K562 (cell line): ENCODE results near the gene NR5A1. TPM values are rescaled to one million over a fixed set of nuclear protein-coding genes. Genes with fewer than 3 reads are reported as not detected.

Experiments
- ATAC-seq: fragments of 200-7000 bp; cut with Tn5 transposase; 3 replicates; pipeline ENCODE4 v1.9.1; 2020; ENCODE audit warnings: moderate library complexity
- BruUV-seq: library from RNA; stranded (reverse); fragments of 400-500 nt; replicated peaks from 2 replicates; lab custom pipeline; 2021; lab: Mats Ljungman, UMichigan
- CTCF ChIA-PET: fragments of 300-600 bp; formaldehyde crosslinking; extraction: SDS; loops from one replicate; lab custom pipeline; 2021; ENCODE audit warnings: low intra/inter-chr PET ratio; lab: Yijun Ruan, JAX
- POLR2A ChIA-PET: fragments of 300-600, 350-650 bp; sonication (Branson Sonifier 250); formaldehyde crosslinking; extraction: SDS; loops from one replicate; lab custom pipeline; 2021; ENCODE audit warnings: antibody characterized with exemption, inconsistent platforms; lab: Yijun Ruan, JAX
- DNase-seq, 4 experiments: peaks; one replicate each; pipeline versions ENCODE4 v3.0.0 to v3.0.0-alpha.2; 2011 to 2018; ENCODE audit warnings: low spot score in 3 of 4, mixed read lengths in 3 of 4; ENCODE audit errors: extremely low read depth in 1 of 4
- FAIRE-seq: peaks from 2 replicates; lab custom pipeline; 2011; peaks lifted over from hg19 to GRCh38; lab: Jason Lieb, UNC
- H2AFZ ChIP-seq: 2 replicates; pipeline ENCODE4 v1.6.0; 2011; ENCODE audit warnings: low read depth, low read length, control low read depth, inconsistent platforms
- H3K27ac ChIP-seq: fragments of 200-600 bp; 3 replicates; pipeline ENCODE4 v1.8.0; 2011; ENCODE audit warnings: low read depth, mild to moderate bottlenecking, control low read depth, inconsistent platforms, low read length, moderate library complexity, mixed read lengths; ENCODE audit errors: extremely low read depth
- H3K27me3 ChIP-seq, 2 experiments: fragments of 300-600 bp in 1 of 2; 2 replicates in 1 of 2; 3 replicates in 1 of 2; pipeline versions ENCODE4 v1.6.0 to v1.8.0; 2011; ENCODE audit warnings: inconsistent platforms in 2 of 2, low read length in 2 of 2, mild to moderate bottlenecking in 1 of 2, mixed read lengths in 1 of 2, moderate library complexity in 1 of 2; ENCODE audit not compliant: control insufficient read depth in 2 of 2, insufficient read depth in 2 of 2
- H3K36me3 ChIP-seq: fragments of 300-600 bp; 3 replicates; pipeline ENCODE4 v1.8.0; 2011; ENCODE audit warnings: mild to moderate bottlenecking, low read length, inconsistent platforms; ENCODE audit not compliant: control insufficient read depth, insufficient read depth
- H3K4me1 ChIP-seq, 2 experiments: fragments of 200-600 bp in 1 of 2; replicated peaks in 1 of 2; 2 replicates in 1 of 2; 3 replicates in 1 of 2; pipeline versions ENCODE4 v1.5.1 to v1.8.0; 2011; ENCODE audit warnings: inconsistent platforms in 2 of 2, low read length in 2 of 2, mild to moderate bottlenecking in 1 of 2, mixed read lengths in 1 of 2, moderate library complexity in 1 of 2; ENCODE audit not compliant: control insufficient read depth in 2 of 2, insufficient read depth in 2 of 2
- H3K4me2 ChIP-seq: 2 replicates; pipeline ENCODE4 v1.6.1; 2011; ENCODE audit warnings: low read length, control low read depth, inconsistent platforms, mixed read lengths; ENCODE audit not compliant: insufficient read depth
- H3K4me3 ChIP-seq: fragments of 200-600 bp; sonication (generic), shearing (Covaris generic); 2 replicates; pipeline ENCODE4 v1.5.1; 2016; ENCODE audit warnings: control low read depth, inconsistent platforms
- H3K79me2 ChIP-seq: fragments of 200-600 bp; 3 replicates; pipeline ENCODE4 v1.8.0; 2011; ENCODE audit warnings: low read length, inconsistent platforms; ENCODE audit not compliant: control insufficient read depth, insufficient read depth
- H3K9ac ChIP-seq, 2 experiments: 2 replicates each; pipeline versions ENCODE4 v1.6.0 to v1.6.1; 2011; ENCODE audit warnings: low read depth in 2 of 2, low read length in 2 of 2, control low read depth in 1 of 2, inconsistent platforms in 1 of 2, mild to moderate bottlenecking in 1 of 2, mixed read lengths in 1 of 2; ENCODE audit not compliant: insufficient read depth in 1 of 2
- H3K9me1 ChIP-seq: one replicate; pipeline ENCODE4 v1.6.0; 2011; ENCODE audit warnings: inconsistent platforms, mild to moderate bottlenecking, low read length, moderate library complexity; ENCODE audit not compliant: control insufficient read depth, insufficient read depth
- H3K9me3 ChIP-seq: replicated peaks from 2 replicates; pipeline ENCODE4 v1.5.1; 2011; ENCODE audit warnings: low read depth, low read length, inconsistent platforms; ENCODE audit not compliant: control insufficient read depth, insufficient read depth
- H4K20me1 ChIP-seq: replicated peaks from 2 replicates; pipeline ENCODE4 v1.6.1; 2011; ENCODE audit warnings: low read length, inconsistent platforms, mixed read lengths; ENCODE audit not compliant: control insufficient read depth, insufficient read depth
- SIN3B ChIP-seq: fragments of 450-650 bp; IDR thresholded peaks from 2 replicates; pipeline ENCODE4 v1.6.1; 2017; ENCODE audit warnings: low read depth, mild to moderate bottlenecking, moderate library complexity
- ZNF41 ChIP-seq: fragments of 250-450 bp; sonication (Bioruptor Pico); conservative IDR thresholded peaks from 2 replicates; pipeline ENCODE4 v1.4.0; 2020; ENCODE audit warnings: mild to moderate bottlenecking
- WGBS: fragments of 100-300 bp; shearing (Covaris generic); methylation state at CpG from one replicate; pipeline ENCODE4 v1.1.6; 2016; ENCODE audit warnings: low coverage, mixed read lengths; ENCODE audit not compliant: insufficient coverage; ENCODE audit errors: missing lambda C conversion rate; 5-methylcytosine and 5-hydroxymethylcytosine counted together
- in situ Hi-C: fragments of 300-500 bp; cut with MboI; formaldehyde crosslinking; loops from 4 replicates; pipeline ENCODE4 v1.15.0; 2018; ENCODE audit warnings: inconsistent platforms, mixed read lengths
- intact Hi-C: fragments of 100-400 bp; cut with micrococcal nuclease; formaldehyde crosslinking; loops from 2 replicates; pipeline ENCODE4 v1.14.2; 2022
- polyA plus RNA-seq, 8 experiments: library from polyadenylated mRNA; depleted of rRNA in 4 of 8; stranded (reverse) in 5 of 8; unstranded in 3 of 8; fragments of >200 nt; fragmentation: Nextera tagmentation in 2 of 8; fragmentation: Illumina TruSeq in 1 of 8; extraction: Ambion mirVana in 2 of 8; extraction: Trizol in 1 of 8; gene quantifications; 2 replicates each; pipeline versions ENCODE4 v1.2.1 to v1.2.3, GENCODE V29; 2011 to 2014; ENCODE audit warnings: inconsistent platforms in 1 of 8, missing spikeins in 1 of 8
- total RNA-seq, 7 experiments: library from RNA; depleted of rRNA in 6 of 7; stranded (reverse); fragments of >200 nt in 6 of 7; fragmentation: Illumina TruSeq in 2 of 7; extraction: Trizol in 2 of 7; gene quantifications; 2 replicates each; pipeline versions ENCODE4 v1.2.1 to v1.2.3, GENCODE V29; 2011 to 2021; ENCODE audit warnings: low replicate concordance in 1 of 7
- TF ChIP-seq, protein P1 (sequence below): sonication (generic); IDR thresholded peaks from 2 replicates; pipeline ENCODE4 v1.6.1; 2016
- TF ChIP-seq, protein P2 (sequence below), 3 experiments: fragments of 200-800 bp in 1 of 3; fragments of 250-450 bp in 1 of 3; fragments of 450-650 bp in 1 of 3; sonication (Bioruptor Pico) in 1 of 3; sonication (Bioruptor generic) in 1 of 3; formaldehyde crosslinking in 1 of 3; IDR thresholded peaks; 2 replicates each; pipeline versions ENCODE4 v1.6.1 to v1.8.0; 2016 to 2022; ENCODE audit warnings: mild to moderate bottlenecking in 2 of 3, missing genetic modification characterization in 2 of 3, missing compliant biosample characterization in 1 of 3, moderate library complexity in 1 of 3

The NR5A1 gene
- total and polyA plus RNA-seq, 9 of the 15 experiments (the other 6 are each of a cell fraction or from before 2014, with no cell fraction given), result 0.11 to 0.32 (median 0.20) TPM; not detected in 6

DNA sequence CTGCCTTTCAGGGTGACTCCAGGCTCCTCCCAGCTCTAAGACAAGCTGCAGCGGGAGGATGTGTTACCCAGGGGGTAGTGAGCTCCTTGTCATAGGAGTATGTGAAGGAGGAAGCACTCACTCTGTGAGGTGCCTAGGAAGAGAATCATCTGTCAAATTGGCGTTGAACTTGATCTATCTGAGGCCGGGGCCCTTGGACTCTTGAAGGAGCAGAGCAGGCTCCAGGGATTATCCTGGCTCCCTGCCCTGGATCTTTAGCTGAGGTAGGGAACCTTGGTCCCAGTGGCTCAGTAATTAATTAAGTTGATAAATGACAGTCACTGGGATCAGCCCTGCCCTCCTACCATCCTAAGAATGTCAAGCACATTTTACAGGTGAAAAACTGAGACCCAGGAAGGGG lies 41.5 kb downstream of the NR5A1 start:
- DNase-seq (no peak), FAIRE-seq (no peak), ATAC-seq (no peak; the same call in 2 of the 3 replicates)
- Histone ChIP-seq H3K79me2 (no peaks in the 10 kb centered on the region), H3K27me3 (peaks cover 22 to 52% of the 10 kb centered on the region in 2 experiments; a peak in 4 of 5 replicates), H3K4me2 (no peak overlapping the region), H3K9ac (no peak overlapping the region), H3K36me3 (no peaks in the 10 kb centered on the region), H3K27ac (no peak overlapping the region), H3K9me1 (no peaks in the 10 kb centered on the region), H3K4me3 (no peak overlapping the region), H3K9me3 (no peaks in the 10 kb centered on the region; the same call in 1 of the 2 replicates), H3K4me1 (peaks cover 0 to 21% of the 10 kb centered on the region in 2 experiments; a peak in 3 of 5 replicates), H2AFZ (no peak overlapping the region), H4K20me1 (no peaks in the 10 kb centered on the region)
- BruUV-seq, result no TSS peak
- ChIA-PET POLR2A (interaction anchor here (0.9 kb wide), 1 partner anchor 9 kb away, joined by 4 read pairs; no protein-coding TSS in a partner anchor), CTCF (no interaction called here)
- 6% methylated on average over 3 of the region's 3 CpGs for WGBS
- intact Hi-C loops (no loop called here), in situ Hi-C loops (no loop called here)
- TF ChIP-seq, protein P1, sequence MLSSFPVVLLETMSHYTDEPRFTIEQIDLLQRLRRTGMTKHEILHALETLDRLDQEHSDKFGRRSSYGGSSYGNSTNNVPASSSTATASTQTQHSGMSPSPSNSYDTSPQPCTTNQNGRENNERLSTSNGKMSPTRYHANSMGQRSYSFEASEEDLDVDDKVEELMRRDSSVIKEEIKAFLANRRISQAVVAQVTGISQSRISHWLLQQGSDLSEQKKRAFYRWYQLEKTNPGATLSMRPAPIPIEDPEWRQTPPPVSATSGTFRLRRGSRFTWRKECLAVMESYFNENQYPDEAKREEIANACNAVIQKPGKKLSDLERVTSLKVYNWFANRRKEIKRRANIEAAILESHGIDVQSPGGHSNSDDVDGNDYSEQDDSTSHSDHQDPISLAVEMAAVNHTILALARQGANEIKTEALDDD, result no peak
- TF ChIP-seq, protein P2, sequence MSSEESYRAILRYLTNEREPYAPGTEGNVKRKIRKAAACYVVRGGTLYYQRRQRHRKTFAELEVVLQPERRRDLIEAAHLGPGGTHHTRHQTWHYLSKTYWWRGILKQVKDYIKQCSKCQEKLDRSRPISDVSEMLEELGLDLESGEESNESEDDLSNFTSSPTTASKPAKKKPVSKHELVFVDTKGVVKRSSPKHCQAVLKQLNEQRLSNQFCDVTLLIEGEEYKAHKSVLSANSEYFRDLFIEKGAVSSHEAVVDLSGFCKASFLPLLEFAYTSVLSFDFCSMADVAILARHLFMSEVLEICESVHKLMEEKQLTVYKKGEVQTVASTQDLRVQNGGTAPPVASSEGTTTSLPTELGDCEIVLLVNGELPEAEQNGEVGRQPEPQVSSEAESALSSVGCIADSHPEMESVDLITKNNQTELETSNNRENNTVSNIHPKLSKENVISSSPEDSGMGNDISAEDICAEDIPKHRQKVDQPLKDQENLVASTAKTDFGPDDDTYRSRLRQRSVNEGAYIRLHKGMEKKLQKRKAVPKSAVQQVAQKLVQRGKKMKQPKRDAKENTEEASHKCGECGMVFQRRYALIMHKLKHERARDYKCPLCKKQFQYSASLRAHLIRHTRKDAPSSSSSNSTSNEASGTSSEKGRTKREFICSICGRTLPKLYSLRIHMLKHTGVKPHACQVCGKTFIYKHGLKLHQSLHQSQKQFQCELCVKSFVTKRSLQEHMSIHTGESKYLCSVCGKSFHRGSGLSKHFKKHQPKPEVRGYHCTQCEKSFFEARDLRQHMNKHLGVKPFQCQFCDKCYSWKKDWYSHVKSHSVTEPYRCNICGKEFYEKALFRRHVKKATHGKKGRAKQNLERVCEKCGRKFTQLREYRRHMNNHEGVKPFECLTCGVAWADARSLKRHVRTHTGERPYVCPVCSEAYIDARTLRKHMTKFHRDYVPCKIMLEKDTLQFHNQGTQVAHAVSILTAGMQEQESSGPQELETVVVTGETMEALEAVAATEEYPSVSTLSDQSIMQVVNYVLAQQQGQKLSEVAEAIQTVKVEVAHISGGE (CRISPR knock-in tag; IDR thresholded peaks at IDR 0.05), result no peak
- TF ChIP-seq SIN3B, result no peak
- TF ChIP-seq ZNF41 (CRISPR knock-in tag), result no peak
